ENCODE results near the gene ARIH1.
"Not testable (repeated sequence)": the region's sequence is repeated elsewhere in the genome, so short reads cannot be mapped to it uniquely, and the experiment has no call there.

ARIH1 gene

GRCh38 chr15:72473614-72474465, at the start of gene ARIH1:
Gene ARIH1, plus strand, starts transcription at chr15:72474330. Its CDS starts 310 bp downstream, at chr15:72474640.
- peak; percentile 88 to 95 for DNase-seq (ENCODE audit: extremely low read depth in 1 of 2, low read depth in 1 of 2)

- no peak for DNase-seq (ENCODE audit: extremely low read depth in 1 of 2, low read depth in 1 of 2)
These were observed 47.4 kb upstream of the ARIH1 start for GRCh38 chr15:72426753-72427152.

- no peak for DNase-seq (ENCODE audit: extremely low read depth in 1 of 2, low read depth in 1 of 2)
These were observed 36.3 kb upstream of the ARIH1 start for GRCh38 chr15:72437650-72438316.

GRCh38 chr15:72442848-72443247, 31.3 kb upstream of the ARIH1 start:
- DNase-seq (ENCODE audit: extremely low read depth in 1 of 2, low read depth in 1 of 2): not testable (repeated sequence)

- DNase-seq (ENCODE audit: extremely low read depth in 1 of 2, low read depth in 1 of 2): no peak
These were observed 28.7 kb upstream of the ARIH1 start for GRCh38 chr15:72445426-72445825.

- no peak for DNase-seq (ENCODE audit: extremely low read depth in 1 of 2, low read depth in 1 of 2)
These were observed 23.3 kb upstream of the ARIH1 start for GRCh38 chr15:72450805-72451204.

- no peak for DNase-seq (ENCODE audit: extremely low read depth in 1 of 2, low read depth in 1 of 2)
These were observed 22.9 kb upstream of the ARIH1 start for GRCh38 chr15:72451224-72451623.

- no peak for DNase-seq (ENCODE audit: extremely low read depth in 1 of 2, low read depth in 1 of 2)
These were observed 17.4 kb upstream of the ARIH1 start for GRCh38 chr15:72456684-72457083.

- DNase-seq (ENCODE audit: extremely low read depth in 1 of 2, low read depth in 1 of 2): no peak
These were observed 13.7 kb upstream of the ARIH1 start for GRCh38 chr15:72460402-72460801.

GRCh38 chr15:72463702-72464101, 10.4 kb upstream of the ARIH1 start:
- no peak for DNase-seq (ENCODE audit: extremely low read depth in 1 of 2, low read depth in 1 of 2)

- no peak for DNase-seq (ENCODE audit: extremely low read depth in 1 of 2, low read depth in 1 of 2)
These were observed 9.9 kb upstream of the ARIH1 start for GRCh38 chr15:72464251-72464650.

GRCh38 chr15:72468103-72468502, 6.0 kb upstream of the ARIH1 start:
- no peak for DNase-seq (ENCODE audit: extremely low read depth in 1 of 2, low read depth in 1 of 2)

- DNase-seq (ENCODE audit: extremely low read depth in 1 of 2, low read depth in 1 of 2): no peak
These were observed 1.0 kb upstream of the ARIH1 start for GRCh38 chr15:72472992-72473610.

- no peak for DNase-seq (ENCODE audit: extremely low read depth in 1 of 2, low read depth in 1 of 2)
These were observed 359 bp downstream of the ARIH1 start for GRCh38 chr15:72474466-72474911.

- peak; percentile 57 to 67 for DNase-seq (ENCODE audit: extremely low read depth in 1 of 2, low read depth in 1 of 2)
These were observed 940 bp downstream of the ARIH1 start for GRCh38 chr15:72474912-72475628.

- DNase-seq (ENCODE audit: extremely low read depth in 1 of 2, low read depth in 1 of 2): no peak
These were observed 1.5 kb downstream of the ARIH1 start for GRCh38 chr15:72475674-72476073.

- DNase-seq (ENCODE audit: extremely low read depth in 1 of 2, low read depth in 1 of 2): not testable (repeated sequence)
These were observed 2.2 kb downstream of the ARIH1 start for GRCh38 chr15:72476330-72476729.

GRCh38 chr15:72481015-72481659, 7.0 kb downstream of the ARIH1 start:
- no peak for DNase-seq (ENCODE audit: extremely low read depth in 1 of 2, low read depth in 1 of 2)

- DNase-seq (ENCODE audit: extremely low read depth in 1 of 2, low read depth in 1 of 2): no peak
These were observed 8.1 kb downstream of the ARIH1 start for GRCh38 chr15:72482275-72482674.

GRCh38 chr15:72483279-72483678, 9.1 kb downstream of the ARIH1 start:
- DNase-seq (ENCODE audit: extremely low read depth in 1 of 2, low read depth in 1 of 2): no peak
